ENCODE results near the gene CTDSP2.

Gene CTDSP2, protein sequence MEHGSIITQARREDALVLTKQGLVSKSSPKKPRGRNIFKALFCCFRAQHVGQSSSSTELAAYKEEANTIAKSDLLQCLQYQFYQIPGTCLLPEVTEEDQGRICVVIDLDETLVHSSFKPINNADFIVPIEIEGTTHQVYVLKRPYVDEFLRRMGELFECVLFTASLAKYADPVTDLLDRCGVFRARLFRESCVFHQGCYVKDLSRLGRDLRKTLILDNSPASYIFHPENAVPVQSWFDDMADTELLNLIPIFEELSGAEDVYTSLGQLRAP

DNA sequence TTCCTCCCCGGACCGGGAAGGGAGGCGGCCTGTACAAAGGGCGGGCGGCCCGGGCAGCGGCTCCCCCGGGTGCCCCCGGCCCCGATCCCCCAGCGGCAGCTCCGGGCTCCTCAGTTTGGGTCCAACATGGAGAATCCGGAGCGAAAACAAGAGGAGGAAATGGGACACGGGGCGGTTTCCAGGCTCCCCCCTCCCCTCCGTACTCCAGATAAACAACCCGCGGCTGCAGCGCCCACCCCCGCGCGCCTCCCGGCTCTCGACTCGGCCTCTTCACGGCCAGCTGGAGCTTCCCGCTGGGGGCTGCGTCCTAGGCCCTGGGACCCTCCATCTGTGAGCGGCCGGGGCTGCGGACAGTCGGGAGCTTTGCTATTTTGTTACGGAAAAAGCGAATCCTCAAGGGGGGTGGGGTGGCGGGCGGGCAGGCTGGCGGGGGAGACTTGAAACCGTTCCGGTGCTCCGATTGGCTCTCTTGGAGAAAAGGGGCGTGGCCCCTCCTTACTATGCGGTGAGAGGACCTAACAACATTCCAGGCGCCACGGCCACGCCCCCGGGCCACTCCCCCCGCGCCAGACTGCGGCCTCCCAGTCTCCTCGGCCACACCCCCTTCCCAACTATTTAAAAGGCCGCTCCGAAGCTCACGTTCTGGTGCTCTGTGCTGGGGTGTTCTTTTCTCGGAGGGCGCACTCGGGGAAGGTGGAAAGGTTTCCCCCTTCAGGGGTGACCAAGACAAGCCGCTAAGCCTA, at the start of gene CTDSP2:
CTDSP2 (minus strand) TSS at position 153 of the 743 bp plus-strand sequence. CDS start 294 bp downstream, outside the sequence.
- peak; percentile 100 for DNase-seq (ENCODE audit: low spot score)
- CTCF ChIA-PET: interaction anchor here (0.6 to 0.7 kb wide), 3 partner anchors 48 to 120 kb away, joined by 3 to 5 read pairs (median 3); partner anchors contain the start of gene TSFM
- POLR2A ChIA-PET (ENCODE audit: low non-redundant PET): interaction anchor here (1.1 to 1.5 kb wide), 2 partner anchors 19 to 41 kb away, joined by 4 to 5 read pairs; no protein-coding TSS in a partner anchor
- peak within 1 kb of the TSS; percentile 94 for H3K27ac ChIP-seq
- TF ChIP-seq, protein P1, sequence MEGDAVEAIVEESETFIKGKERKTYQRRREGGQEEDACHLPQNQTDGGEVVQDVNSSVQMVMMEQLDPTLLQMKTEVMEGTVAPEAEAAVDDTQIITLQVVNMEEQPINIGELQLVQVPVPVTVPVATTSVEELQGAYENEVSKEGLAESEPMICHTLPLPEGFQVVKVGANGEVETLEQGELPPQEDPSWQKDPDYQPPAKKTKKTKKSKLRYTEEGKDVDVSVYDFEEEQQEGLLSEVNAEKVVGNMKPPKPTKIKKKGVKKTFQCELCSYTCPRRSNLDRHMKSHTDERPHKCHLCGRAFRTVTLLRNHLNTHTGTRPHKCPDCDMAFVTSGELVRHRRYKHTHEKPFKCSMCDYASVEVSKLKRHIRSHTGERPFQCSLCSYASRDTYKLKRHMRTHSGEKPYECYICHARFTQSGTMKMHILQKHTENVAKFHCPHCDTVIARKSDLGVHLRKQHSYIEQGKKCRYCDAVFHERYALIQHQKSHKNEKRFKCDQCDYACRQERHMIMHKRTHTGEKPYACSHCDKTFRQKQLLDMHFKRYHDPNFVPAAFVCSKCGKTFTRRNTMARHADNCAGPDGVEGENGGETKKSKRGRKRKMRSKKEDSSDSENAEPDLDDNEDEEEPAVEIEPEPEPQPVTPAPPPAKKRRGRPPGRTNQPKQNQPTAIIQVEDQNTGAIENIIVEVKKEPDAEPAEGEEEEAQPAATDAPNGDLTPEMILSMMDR (conservative IDR thresholded peaks at IDR 0.05; ENCODE audit: low read depth): no peak

DNA sequence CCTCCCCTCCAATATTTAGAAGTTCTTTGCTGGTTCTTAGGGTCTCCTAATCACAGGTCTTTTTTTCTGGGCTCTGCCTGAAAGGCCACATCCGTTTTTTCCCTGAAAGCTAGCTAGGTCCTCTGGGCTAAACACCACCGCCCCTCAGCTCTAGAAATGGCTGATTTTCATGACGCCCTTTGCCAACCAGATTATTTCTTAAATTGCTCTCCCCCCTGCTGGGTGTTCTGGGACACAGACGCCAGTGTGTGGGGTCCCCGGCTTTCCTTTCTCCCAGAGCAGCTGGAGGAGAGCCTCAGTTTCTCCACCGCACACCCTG, 49.5 kb upstream of the CTDSP2 start:
- TF ChIP-seq, protein P1 (conservative IDR thresholded peaks at IDR 0.05; ENCODE audit: low read depth): no peak
- CTCF ChIA-PET: interaction anchor here (0.9 to 2.7 kb wide), 3 partner anchors 31 to 92 kb away, joined by 3 to 11 read pairs (median 4); no protein-coding TSS in a partner anchor
- POLR2A ChIA-PET (ENCODE audit: low non-redundant PET): interaction anchor here (1.5 kb wide), 1 partner anchor 31 kb away, joined by 6 read pairs; no protein-coding TSS in a partner anchor
- H3K27ac ChIP-seq: peak overlapping the region; percentile 93
- DNase-seq (ENCODE audit: low spot score): no peak

DNA sequence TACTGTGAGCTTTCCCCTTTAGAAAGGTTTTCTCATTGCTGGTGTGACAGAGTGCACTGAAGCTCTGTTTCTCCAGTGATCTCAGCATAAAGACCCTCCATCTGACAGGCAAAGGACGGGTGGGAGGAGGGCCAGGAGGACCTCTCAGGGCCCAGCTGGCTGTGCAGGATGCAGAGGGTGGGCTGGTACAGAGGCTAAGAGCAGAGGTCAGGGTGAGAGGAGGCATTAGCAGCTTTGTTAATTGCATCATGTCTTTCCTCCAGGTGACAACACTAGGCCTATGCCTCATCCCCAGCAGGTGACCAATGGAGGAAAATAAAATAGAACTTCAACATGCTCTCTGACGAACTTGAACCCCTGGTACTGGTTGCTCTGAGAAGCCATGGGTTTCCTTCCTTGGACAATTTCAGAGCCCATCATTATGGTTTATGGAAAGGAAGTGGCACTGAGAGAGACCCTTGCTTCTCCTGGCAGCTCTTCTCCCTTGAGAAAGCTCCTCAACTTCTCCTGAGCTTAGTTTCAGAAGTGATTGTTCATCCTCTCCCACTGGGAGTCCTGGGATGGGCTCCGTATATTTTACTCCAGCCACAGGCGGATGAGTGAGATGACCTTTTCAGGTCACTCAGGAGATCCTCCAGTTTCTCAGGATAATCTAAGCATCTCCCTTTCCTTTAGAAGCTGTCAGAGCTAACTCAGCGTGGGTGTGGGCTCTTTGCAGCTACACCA, 49.0 kb upstream of the CTDSP2 start:
- H3K27ac ChIP-seq: peak overlapping the region; percentile 93; the same call in 1 of the 2 replicates
- CTCF ChIA-PET: interaction anchor here (0.8 to 2.7 kb wide), 3 partner anchors 30 to 81 kb away, joined by 3 to 11 read pairs (median 3); no protein-coding TSS in a partner anchor
- TF ChIP-seq, protein P1 (conservative IDR thresholded peaks at IDR 0.05; ENCODE audit: low read depth): no peak

DNA sequence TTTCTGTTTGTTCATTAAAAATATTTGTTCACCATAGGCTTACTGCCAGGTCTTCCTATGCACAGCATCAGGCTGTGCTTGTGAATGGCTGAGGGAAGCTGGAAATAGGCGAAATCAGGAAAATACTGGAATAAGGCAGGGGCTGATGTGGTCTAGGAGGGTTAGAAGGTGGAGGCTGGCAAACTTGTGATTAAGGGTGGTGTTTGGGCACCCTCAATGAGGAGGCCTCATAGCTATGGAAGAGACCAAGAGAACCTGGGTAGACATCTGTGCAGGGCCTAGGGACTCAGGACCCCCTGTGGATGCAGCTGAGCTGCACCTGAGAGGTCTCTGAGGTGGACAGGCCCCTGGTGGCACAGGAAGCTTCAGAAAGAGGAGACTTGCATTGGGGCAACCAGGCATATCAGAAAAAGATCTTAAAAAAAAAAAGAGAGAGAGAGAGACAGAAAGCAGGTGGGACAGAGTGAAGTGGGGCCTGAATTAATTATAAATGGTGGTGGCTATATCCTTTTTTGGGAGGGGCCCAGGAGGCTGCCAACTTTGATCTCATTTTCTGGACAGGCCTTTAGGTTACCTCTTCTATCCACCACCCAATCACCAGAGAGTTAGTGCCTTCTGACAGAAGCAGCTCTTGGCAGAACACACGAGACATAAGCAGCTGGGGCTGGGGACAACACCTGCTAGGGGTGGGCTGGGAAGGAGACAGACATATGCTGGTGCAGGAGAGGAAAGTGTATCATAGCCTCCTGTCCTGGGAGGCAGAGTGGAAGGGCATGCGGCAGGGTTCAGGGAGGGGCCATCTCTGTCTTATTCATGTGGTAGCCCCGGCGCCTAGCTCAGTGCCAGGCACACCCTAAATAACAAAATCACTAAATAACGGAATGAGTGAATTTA, 48.1 kb upstream of the CTDSP2 start:
- no peak for DNase-seq (ENCODE audit: low spot score)
- ChIA-PET POLR2A (ENCODE audit: low non-redundant PET) (interaction anchor here (0.8 kb wide), 1 partner anchor 62 kb away, joined by 5 read pairs; no protein-coding TSS in a partner anchor), CTCF (interaction anchor here (0.6 to 2.7 kb wide), 3 partner anchors 29 to 92 kb away, joined by 3 to 11 read pairs (median 3); no protein-coding TSS in a partner anchor)
- TF ChIP-seq, protein P1 (conservative IDR thresholded peaks at IDR 0.05; ENCODE audit: low read depth): no peak
- peak overlapping the region; percentile 81; the same call in 1 of the 2 replicates for H3K27ac ChIP-seq

More for the DNA sequence above, 49.0 kb upstream of the CTDSP2 start:
- no peak for DNase-seq (ENCODE audit: low spot score)
- POLR2A ChIA-PET (ENCODE audit: low non-redundant PET): interaction anchor here (0.8 kb wide), 1 partner anchor 63 kb away, joined by 5 read pairs; no protein-coding TSS in a partner anchor

DNA sequence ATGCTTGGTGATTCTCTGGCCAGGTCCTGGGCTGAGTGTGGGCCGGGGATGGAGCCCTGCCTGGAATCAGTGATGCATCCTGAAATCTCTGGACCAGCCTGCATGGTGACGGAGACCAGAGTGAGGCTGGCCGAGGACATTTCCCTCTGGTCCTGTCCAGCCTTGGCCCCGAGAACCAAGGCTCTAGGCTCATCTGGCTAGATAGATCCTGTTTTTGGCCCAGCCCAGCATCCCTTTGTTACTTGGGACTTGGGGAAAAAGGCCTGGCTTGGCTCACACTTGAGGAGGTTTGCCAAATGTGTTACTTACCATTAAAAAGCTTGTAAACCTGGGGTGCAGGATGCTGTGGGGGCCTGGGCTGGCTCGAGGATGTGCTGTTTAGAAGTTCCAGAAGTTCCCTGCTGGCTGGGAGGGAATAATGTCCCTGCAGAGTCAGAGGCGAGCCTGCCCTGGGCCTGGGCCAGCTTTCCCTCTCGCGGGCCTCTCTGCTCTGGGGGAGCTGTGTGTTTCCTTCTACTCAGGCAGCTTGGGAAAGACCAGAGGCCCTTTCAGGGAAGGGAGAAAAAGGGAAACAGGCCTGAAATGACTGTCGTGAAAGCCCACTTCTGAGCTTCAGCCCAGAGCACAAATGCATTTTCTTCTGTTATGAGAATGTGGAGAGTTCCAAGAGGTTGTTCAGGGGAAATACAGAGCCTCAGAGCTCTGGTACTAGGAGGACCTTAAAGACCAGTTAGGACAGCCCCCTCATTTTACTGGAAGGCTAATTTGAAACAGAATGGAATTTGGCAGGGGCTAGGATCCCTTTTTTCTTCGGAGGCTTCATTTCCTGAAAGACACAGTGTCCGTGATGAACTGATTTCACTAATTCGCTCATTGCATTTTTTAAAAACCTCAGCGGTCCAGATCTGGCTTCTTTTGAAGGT, 47.2 kb upstream of the CTDSP2 start:
- peak overlapping the region; percentile 81 for H3K27ac ChIP-seq
- no peak for DNase-seq (ENCODE audit: low spot score)
- CTCF ChIA-PET: no interaction called here
- TF ChIP-seq, protein P1 (conservative IDR thresholded peaks at IDR 0.05; ENCODE audit: low read depth): no peak
- POLR2A ChIA-PET (ENCODE audit: low non-redundant PET): interaction anchor here (0.6 kb wide), 1 partner anchor 88 kb away, joined by 4 read pairs; no protein-coding TSS in a partner anchor
